ENCODE measurements around the gene DNAJC5G. TPM values are rescaled to one million over a fixed set of nuclear protein-coding genes. Genes with fewer than 3 reads are reported as not detected.

The DNAJC5G gene
- total RNA-seq, 3 donors from 2014 or later = 0.47 TPM; not detected in 2

DNA sequence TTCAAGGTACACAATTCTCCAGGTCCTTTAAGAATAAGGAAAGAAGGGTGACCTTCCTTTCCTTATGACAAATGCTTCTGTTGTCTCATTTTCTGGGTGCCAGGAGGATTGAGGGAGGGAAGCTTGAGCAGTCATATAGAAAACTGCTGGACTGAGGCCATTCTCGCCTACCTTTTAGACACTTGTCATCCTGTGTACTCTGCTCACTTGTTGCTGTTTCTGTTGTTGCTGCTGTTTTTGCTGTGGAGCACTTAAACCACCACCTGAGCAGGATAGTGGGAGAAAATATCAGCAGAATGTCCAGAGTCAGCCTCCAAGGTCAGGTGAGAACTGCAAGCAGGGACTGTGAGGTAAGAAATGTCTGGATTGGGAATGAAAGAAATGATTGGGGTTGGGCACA, 2.8 kb downstream of the DNAJC5G start:
- intact Hi-C loops (cut with DNase I, micrococcal nuclease) = loop anchor here in 1 of 2 donors (10.0 kb wide), 1 partner anchor 313 kb away; no protein-coding TSS in a partner anchor
- H3K36me3 ChIP-seq (ENCODE audit: low read depth) = no peaks in the 10 kb centered on the region
- no peaks in the 10 kb centered on the region for H3K4me1 ChIP-seq (ENCODE audit: low read depth)
- no peak for TF ChIP-seq CTCF (IDR thresholded peaks at IDR 0.05)
- DNase-seq (no peak), ATAC-seq (no peak)
- H3K9me3 ChIP-seq = no peaks in the 10 kb centered on the region
- no peak overlapping the region for H3K4me3 ChIP-seq

GRCh38 chr2:27280826-27281225, 5.6 kb downstream of the DNAJC5G start:
- Histone ChIP-seq H3K9me3 (no peaks in the 10 kb centered on the region), H3K4me1 (ENCODE audit: low read depth) (no peaks in the 10 kb centered on the region), H3K36me3 (ENCODE audit: low read depth) (no peaks in the 10 kb centered on the region), H3K4me3 (no peak overlapping the region)
- intact Hi-C loops (cut with DNase I, micrococcal nuclease) = loop anchor here in 1 of 2 donors (10.0 kb wide), 1 partner anchor 186 kb away; no protein-coding TSS in a partner anchor
- ATAC-seq (no peak), DNase-seq (no peak)
- no peak for TF ChIP-seq CTCF (IDR thresholded peaks at IDR 0.05)

DNA sequence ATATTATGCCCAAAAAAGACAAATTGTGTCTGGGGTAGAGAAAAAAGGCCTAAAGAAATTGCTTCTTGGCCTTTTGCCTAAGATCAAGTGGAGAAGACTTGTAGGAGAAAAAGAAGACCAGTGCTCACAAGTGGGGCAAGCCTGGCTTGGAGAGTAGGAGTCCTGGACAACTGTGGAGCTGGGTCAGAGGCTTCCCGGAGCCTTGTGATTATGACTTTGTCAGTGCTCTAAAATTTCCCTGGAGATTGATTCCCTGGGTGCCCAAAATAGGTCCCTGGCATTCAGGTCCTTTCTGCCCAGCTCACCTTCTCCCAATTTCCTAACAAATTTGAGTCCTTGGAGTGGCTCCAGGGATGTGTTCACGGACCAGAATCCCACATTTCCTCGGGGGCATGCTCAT, 6.2 kb downstream of the DNAJC5G start:
- intact Hi-C loops (cut with DNase I, micrococcal nuclease) = loop anchor here in 1 of 2 donors (10.0 kb wide), 1 partner anchor 187 kb away; no protein-coding TSS in a partner anchor
- no peak for ATAC-seq

GRCh38 chr2:27281855-27282559, 6.8 kb downstream of the DNAJC5G start, which contains the start of gene TRIM54:
Gene TRIM54 (plus strand): TSS chr2:27282429. CDS start chr2:27282732, 303 bp downstream.
- Histone ChIP-seq H3K9me3 (no peaks in the 10 kb centered on the region), H3K4me3 (no peak within 1 kb of the TSS), H3K36me3 (ENCODE audit: low read depth) (no peaks in the 10 kb centered on the region), H3K4me1 (ENCODE audit: low read depth) (no peaks in the 10 kb centered on the region)
- TF ChIP-seq CTCF (IDR thresholded peaks at IDR 0.05) = no peak
- DNase-seq (no peak), ATAC-seq (no peak)
- intact Hi-C loops (cut with DNase I, micrococcal nuclease) = loop anchor here in 1 of 2 donors (10.0 kb wide), 1 partner anchor 187 kb away; no protein-coding TSS in a partner anchor

More for the DNA sequence above, 6.2 kb downstream of the DNAJC5G start:
- no peak for DNase-seq
- Histone ChIP-seq H3K4me1 (ENCODE audit: low read depth) (no peaks in the 10 kb centered on the region), H3K4me3 (no peak overlapping the region), H3K9me3 (no peaks in the 10 kb centered on the region), H3K36me3 (ENCODE audit: low read depth) (no peaks in the 10 kb centered on the region)
- no peak for TF ChIP-seq CTCF (IDR thresholded peaks at IDR 0.05)

GRCh38 chr2:27282892-27283291, 7.7 kb downstream of the DNAJC5G start:
- Histone ChIP-seq H3K4me1 (ENCODE audit: low read depth) (no peaks in the 10 kb centered on the region), H3K4me3 (no peak overlapping the region), H3K9me3 (no peaks in the 10 kb centered on the region), H3K36me3 (ENCODE audit: low read depth) (no peaks in the 10 kb centered on the region)
- no peak for ATAC-seq
- intact Hi-C loops (cut with DNase I, micrococcal nuclease) = loop anchor here in 1 of 2 donors (10.0 kb wide), 1 partner anchor 188 kb away; no protein-coding TSS in a partner anchor
- no peak for DNase-seq
- TF ChIP-seq CTCF (IDR thresholded peaks at IDR 0.05) = no peak
